Left renal cortex interstitium (tissue), 4 donors: ENCODE results near the gene ZMIZ1. TPM values are rescaled to one million over a fixed set of nuclear protein-coding genes. Genes with fewer than 3 reads are reported as not detected.
A peak's percentile ranks its signal among the peaks of the same experiment; 100 is the strongest.

Source experiments
- DNase-seq, 4 donors: peaks; one replicate each; pipeline ENCODE4 v3.0.0-alpha.2; 2013; ENCODE audit warnings: low read depth in 4 of 4, low spot score in 2 of 4, missing footprints in 1 of 4
- polyA plus RNA-seq, 4 donors: library from polyadenylated mRNA; unstranded; fragments of 120-200 nt; gene quantifications; one replicate each; pipeline ENCODE4 v1.2.1, GENCODE V29; 2013; ENCODE audit not compliant: insufficient read length in 4 of 4

The ZMIZ1 gene
- polyA plus RNA-seq, 4 donors, result 60.8 to 84.7 (median 74.1) TPM

DNA sequence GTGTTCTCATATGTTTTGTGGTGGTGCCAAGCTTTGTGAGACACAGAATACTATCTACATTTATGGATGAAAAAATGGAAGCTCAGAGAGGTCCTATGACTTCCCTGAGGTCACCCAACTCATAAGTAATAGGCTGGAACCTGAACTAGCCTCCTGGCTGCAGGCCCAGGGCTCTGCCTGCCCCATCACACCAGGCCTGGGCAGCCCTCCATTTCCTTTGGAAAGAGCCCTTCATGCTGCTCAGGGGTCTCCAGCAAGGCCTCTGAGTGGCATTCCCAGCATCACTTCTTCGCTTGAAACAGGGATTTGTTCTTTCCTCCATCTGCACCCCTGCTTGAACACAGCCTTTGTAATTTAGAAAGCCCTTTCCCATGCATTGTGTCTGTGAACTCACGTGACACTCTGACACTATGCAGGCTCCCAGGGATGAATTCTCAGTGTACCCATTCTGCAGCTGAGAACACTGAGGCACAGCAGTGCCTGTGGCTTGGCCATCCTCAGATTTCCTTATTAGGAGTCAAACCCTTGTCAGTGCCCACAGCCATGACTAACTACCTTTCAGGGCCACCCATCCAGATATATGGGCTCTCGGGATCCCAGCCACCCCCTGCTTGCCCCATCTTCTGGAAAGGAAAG, 150.7 kb downstream of the ZMIZ1 start:
- no peak for DNase-seq

DNA sequence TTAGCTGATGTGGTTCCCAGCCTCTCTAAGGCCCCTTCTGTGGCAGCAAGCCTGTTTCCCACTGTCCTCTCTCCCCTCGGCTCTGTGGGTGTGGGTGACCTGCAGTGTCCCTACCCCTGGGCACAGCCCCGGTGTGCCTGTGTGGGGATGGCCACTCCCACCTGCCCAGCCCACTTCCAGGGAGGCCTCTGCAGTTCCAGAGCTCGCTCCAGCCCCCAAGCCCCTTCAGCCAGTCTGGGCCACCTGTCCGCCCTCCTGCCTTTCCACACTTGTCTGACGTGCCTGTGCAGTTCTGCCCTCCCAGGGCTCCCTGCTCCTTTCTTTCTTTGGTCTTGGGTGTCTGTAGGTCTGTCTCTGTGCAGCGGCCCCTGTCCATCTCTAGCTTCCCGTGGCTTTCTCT, 151.5 kb downstream of the ZMIZ1 start:
- no peak for DNase-seq

DNA sequence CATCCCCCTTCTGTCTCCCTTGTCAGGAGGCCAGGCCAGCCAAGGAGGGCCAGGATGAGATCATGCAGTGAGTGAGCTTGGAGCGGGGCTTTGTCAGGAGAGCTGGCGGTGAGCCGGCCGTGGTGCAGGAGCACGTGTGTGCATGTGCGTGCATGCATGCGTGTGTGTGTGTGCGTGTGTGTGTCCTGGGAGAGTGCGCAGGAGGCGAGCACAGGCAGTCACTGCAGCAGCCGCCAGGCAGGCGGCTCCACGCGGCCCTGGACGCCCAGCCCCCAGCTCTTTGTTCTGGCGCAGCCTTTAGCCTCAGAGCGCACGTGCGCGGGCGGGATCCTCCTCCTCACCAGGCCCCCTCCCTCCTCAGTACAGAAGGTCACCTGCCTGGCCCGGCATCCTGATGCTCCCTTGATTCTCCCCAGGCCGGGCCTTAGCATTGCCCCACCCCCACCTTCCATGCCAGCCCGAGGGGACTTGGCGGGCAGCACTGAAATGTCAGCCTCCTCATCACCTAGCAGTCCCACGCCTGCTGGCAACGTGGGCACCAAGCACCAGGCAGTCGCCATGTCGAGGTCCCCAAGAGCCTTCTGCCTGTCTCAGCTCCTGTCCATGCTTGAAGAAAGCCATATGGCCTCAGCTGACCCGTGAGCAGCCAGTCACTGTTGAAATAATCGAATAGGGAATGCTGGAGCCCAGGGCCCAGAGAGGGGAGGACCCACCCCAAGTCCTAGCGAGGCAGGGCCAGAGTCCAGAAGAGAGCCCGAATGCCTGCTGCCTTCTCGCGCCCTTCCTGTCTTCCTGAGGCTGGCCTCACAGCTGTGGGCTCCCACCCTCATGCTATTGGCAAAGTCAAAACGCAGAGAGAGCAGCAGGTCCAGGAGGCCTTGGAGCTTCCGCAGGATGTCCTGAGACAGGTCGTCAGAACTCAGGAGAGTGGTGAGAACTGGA, 152.6 kb downstream of the ZMIZ1 start:
- peak in 1 of 4 donors; percentile 76 for DNase-seq

DNA sequence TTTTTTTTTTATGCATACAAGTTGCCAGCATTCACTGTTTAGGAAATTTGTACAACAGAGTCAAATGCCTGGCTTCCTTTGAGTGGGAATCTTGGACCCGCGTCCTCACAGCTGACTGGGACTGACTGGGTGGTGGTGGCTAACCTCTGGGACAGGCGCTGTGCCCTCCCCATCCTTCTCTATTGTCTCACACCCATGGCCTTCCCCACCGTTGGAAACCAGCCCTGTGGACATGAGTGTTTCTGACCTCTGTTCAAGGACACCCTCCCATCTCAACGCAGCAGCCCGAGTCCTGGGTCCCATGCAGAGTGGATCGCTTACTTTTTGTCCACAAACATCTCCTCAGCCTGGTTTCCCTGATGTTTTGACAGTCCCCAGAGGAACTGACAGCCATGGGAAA, 153.4 kb downstream of the ZMIZ1 start:
- no peak for DNase-seq

DNA sequence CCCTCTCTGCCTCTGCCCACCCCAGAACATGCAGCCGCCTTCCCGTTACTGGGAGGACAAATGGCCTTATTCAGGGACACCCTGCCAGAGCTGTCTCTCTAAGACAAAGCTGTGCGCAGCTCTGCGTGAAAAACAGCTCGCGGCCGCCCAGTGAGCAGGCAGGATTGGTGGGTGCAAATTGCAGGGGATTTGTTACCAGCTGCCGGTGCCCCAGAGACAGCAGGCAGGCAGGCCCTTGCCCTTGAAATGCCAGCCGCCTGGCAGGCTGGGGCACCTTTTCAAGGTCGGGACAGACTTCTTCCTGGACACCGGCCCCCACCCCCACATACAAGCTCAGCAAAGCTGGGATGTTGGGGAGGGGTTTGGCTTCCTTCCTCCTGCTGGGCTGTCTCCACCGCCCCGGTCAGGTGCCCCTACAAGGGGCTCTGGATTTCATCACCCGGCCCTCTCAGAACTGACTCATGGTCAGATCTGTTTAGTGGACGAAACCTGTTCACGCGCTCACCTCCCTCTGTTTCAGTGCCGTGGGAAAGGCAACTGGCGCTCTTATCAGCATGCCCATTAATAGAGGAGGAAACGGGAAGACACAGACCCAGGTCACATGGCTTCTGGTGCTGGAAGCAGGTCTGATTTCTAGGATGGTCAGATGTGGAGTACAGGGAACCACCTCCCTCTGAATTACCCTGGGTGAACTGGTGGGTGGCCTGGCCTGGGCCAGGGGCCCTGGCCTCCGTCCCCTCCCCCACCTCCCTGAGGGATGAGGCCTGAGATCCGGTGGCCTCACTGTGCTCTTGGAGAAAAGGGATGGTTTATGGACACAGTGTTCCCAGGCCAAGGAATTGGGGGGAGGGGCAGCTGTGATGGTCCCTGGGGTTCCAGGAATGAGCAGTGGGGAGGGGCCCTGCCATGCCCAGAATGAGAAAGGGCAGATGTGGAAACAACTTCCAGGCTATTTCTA, 154.6 kb downstream of the ZMIZ1 start:
- no peak for DNase-seq

DNA sequence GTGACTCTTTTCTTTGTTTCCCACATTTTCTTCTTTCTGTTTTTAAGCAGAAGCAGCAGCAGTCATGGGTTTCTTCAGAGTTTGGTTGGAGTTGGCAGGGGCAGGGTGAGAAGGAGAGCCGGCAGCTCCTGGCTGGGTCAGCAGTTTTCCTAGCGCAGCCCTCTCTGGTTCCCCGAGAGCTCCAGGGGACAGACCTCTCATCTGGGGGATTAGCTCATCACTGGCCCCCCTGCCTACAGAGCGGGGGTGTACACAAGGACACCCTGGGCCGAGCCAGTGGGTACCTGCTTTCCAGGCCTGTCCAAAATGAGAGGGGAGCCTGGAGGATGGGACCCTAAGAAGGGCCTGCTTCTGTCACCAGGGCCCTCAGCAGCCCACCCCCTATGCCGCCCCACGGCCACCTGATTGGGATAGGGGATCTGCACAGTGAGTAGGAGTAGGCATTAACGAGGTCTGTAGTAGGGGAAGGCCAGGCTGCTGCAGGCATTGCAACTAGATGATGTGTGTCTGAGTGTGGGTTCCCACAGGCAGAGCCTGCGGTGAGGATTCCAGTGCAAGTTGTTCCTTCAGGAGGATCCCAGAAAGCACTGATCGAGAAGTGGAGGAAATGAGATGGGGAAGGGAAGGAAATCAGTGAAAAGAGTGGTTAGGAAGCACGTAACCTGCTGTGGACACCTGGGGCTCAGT, 155.6 kb downstream of the ZMIZ1 start:
- DNase-seq, result no peak

DNA sequence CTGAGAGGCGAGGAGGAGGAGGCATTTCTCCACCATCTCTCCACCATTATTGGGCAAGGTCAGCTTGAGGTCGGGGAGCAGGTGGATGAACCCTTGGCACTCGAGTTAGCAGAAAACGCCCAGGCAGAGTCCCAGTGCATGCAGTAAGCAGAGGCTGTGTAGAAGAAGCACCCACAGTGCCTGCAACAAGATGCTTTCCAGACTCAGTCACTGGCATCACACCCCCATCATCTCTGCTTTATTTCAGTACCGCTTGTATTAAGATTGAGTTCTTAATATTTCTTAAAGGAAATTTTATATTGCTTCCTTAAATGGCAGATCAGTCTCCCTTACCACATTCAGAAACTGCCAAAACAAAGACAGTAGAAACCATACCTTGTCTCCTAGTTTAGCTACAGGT, 156.2 kb downstream of the ZMIZ1 start:
- no peak for DNase-seq

DNA sequence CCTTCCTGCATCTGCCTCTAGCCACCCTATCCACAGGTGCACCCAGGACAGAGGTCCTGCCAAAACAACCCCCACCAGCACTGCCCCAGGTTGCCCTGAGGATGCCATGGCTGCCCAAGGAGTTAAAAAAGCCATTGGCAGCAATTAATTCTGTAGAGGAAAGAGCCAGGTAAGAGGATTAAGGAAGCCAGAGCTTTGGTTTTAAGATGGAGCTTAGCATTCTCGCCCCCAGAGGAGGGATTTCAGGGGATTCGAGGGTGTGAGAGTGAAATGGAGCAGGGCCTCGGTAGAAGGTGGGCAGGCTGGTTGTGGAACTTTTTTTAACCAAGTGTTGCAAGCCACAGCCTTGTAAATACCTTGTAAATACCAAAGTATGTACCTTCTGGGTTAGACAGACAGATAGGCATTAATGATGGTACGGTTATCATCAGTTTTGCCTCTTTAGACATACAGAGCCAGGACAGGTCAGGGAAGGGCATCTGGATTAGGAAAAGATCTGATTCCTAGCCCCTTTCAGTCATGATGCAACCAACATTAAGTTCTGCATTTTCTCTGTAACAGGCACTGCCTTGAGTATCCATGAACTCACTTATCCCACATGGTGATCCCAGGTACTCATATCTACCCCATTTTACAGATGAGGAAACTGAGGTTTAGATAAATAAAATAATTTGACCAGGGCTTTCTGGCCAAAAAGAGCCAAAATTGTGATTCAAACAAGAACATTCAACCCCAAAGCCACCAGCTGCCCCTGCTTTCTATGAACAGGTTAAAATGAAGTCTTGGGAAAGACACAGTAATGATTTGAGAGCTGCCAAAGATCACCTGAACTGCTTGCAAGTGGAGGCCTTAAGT, 157.9 kb downstream of the ZMIZ1 start:
- DNase-seq, result no peak

DNA sequence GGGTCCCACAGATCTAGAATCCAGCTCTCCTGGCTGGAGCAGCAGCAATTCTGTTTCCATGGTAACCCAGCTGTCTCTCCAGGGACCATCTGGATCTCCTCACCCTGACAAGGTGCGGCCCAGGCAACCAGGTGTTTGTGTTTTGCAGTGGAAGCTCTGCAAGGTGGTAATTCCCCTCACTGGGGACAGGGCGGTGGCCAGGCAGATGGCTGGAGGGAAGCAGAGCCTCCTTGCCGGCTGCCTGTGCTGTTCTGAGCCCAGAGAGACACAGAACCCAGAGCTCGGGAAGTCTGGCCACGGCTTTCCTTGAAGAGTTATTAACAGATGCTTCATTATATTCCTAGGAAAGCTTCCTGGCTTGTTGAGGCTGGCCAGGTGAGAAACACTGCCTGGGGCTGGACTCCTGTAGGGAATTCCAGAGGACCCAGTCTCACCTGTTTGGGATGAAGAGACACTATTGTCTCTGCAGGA, 160.3 kb downstream of the ZMIZ1 start:
- DNase-seq, result no peak

DNA sequence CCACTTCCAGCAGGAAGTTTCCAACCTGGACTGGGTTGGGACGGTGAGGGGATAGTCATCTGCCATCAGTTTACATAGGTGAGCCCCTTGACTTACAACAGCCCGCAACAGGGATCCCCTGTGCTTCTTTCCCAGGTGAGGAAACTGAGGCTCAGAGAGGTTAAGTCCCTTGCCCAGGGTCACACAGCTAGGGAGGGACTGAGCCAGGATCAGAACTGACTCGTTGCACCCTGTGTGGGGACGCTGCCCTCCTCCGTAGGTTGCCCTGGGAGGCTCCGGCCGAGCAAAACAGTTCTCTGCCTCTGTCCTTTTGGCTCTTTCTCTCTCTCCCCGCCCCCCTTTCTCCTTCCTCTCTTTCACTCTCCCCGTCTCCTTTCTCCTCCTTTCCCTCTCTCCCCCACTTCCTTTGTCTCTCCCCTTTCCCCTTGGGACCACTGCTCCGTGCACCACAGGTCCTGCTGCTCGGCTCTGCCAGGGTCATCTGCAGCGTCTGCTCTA, 161.1 kb downstream of the ZMIZ1 start:
- no peak for DNase-seq

DNA sequence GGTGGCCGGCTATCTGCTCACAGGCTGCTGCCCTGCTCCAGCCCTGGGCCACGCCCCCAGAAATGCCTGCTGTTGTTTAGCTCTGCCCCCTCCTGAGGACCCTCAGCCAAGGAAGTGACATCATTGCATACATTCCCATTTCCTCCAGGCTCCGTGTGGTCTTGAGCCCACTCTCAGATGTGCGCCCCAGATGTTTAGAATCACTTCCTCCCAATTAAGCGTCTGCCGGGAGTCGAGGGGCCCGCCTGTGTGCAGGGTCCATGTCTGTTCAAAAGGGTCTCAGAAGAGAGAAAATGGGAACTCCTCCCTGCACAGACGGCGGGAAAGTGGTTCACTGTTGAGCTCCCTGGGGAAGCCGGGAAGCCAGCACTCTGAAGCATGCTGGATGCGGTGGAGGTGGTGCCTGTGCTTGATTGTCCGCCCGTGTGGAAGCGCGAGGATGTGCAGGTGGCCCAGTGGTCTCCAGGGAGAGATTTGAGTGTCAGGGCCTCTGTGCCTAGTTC, 161.6 kb downstream of the ZMIZ1 start:
- peak in 1 of 4 donors; percentile 77 for DNase-seq

DNA sequence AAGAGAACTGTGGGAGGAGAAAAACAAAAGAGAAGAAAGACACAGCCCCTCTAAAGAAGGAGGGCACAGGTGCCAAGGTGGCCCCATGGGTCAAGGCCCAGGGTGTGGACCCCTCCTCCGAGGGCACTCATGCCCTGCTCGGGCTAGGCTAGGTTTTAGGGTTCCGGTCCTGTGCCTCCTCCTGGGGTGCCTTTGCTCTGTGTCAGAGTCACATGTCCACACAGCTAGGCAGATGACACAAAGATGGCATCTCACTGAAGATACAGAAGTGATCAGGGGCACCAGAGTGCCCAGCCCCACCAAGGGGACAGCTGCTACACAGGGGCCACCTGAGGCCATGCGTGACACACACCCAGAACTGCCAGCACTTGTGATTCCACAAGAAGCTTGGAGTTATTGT, 162.1 kb downstream of the ZMIZ1 start:
- DNase-seq, result no peak

DNA sequence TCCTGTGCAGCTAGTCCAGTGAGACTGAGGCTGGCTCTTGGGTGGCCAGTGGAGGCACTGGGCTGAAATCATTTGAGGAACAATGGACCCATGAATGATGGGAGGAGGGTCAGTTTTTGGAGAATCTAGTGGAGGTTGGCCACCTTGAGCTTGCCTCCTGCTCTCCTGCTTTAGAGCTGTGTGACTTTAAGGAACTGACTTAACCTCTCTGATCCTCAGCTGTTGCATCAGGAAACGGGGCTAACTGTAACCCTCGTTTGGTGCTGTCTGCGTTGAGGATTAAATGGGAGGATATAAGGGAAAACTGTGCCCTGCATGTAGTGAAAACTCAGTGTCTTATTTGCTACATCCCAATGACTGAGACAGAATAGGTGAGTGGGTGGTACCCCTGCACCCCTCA, 163.1 kb downstream of the ZMIZ1 start:
- no peak for DNase-seq

DNA sequence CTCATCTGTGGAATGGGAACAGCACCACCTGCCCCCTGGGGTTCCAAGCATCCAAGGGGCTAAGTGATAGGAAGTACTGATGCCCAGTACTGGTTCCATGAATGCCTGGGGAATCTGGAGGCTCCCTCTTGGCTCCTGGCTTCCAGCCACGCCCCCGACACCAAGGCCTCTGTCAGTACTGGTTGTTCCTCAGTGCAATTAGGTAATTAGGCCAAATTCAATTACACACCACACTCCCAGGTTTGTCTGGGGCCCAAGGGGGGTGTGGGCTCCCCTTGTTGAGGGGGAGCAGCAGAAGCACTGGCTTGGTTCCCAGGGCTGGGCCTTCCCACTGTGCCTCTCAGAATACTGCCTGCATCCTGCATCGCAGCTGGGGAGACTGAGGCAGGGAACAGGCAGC, 164.1 kb downstream of the ZMIZ1 start:
- no peak for DNase-seq

DNA sequence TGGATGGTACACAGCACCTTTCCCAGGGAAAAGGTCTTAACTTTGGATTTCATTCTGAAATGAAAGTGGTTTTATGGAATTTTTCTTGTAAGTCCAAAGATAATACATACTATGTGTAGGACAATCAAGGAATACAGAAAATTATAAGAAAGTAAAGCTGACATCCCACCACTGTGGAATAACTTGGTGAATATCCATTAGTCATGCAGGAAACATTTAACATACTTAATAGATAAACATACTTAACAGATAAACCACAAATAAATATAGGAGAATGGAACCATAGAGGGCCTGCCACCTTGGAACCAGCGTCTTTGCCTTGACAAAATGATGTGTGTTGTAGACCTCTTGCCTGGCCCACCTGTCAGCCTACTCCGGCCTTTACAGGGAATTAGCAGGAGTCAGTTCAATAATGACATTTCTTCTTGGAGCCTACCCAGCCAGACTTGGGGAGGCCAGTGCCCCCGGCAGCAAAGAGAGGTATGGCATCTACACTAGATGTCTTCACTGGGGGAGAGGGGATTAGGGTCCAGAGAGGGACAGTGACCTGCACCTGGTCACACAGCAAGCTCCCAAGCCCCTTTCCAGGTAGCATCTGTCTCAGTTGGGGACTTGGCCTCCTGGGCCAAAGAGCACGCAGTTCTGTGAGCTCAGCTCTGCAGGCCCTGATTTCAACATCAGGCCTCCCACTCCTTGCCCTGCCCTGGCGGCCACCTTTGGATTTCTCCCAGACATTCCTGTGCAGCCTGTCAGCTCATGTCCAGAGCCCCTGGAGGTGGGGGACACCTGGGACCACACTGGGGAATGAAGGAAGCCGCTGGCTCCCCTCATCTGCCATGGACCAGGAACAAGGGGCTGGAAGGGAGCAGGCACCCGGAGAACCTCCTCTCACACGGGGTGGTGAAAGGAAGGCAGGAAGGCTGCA, 165.9 kb downstream of the ZMIZ1 start:
- no peak for DNase-seq

DNA sequence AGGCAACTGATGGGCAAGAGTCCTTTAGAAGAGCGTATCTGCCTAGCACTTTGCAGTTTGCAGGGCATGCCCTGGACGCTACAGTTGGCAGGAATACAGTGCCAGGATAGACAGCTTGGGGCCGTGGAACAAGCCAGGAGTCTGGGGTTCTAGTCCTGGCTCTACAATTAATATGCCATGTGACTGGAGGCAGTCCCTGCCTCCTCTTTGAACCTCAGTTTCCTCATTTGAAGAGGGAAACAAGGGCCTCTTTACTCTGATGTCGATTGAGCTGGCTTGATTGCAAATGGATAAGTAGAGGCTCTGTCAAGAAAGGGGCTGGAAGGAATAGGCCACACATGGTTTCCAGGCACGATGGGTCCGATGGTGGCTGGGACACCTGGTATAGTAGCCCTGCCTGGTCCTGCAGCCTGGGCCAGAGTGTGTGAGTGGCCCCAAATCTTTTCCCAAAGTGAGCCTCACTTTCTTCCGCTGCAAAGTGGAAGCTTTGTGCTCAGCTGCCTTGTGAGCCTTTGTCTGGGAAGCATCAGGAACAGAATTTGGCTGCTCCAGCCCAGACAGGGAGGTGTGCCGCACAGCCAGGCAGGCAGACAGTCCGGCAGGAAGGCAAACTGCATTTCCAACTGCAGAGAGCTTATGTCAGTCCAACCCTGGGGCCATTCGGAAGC, 167.1 kb downstream of the ZMIZ1 start:
- DNase-seq, result no peak

DNA sequence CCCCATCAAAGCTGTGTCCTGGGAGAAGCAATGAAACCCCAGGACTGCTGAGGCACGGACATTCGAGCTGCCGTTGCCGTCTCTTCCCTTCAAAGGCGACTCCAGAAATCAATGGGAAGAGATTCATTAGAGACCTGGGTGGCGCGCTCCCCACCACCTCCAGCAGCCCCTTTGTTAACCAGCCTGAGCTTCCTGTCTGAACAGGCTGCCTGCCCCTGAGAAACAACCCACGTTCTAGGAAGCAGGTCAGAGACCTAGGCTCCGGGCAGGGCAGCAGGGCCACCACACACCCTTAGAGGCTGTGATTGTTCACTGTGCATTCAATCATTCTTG, 167.6 kb downstream of the ZMIZ1 start:
- DNase-seq, result no peak
